PC-9 (cell line): ENCODE data around the gene DEFB114.

Experiments used
- CTCF ChIP-seq: fragments of 200-600 bp; sonication (generic); conservative IDR thresholded peaks from 2 replicates; pipeline ENCODE4 v1.6.1; 2017; ENCODE audit warnings: mixed run types, antibody characterized with exemption, mild to moderate bottlenecking, moderate library complexity
- EZH2 ChIP-seq: fragments of 200-600 bp; sonication (generic); IDR thresholded peaks from 2 replicates; pipeline ENCODE4 v1.8.0; 2017; ENCODE audit warnings: antibody characterized with exemption, low read depth

GRCh38 chr6:49929340-49929739 lies 34.6 kb downstream of the DEFB114 start:
- TF ChIP-seq CTCF (no peak), EZH2 (no peak)
